Nucleus accumbens (tissue), 56 donors: ENCODE measurements around the gene KLHL1.

Source experiments
- DNase-seq, 56 donors: peaks; one replicate each; lab custom pipeline; 2025; lab: John Stamatoyannopoulos, UW

Gene KLHL1

GRCh38 chr13:70016116-70016515, 92.1 kb downstream of the KLHL1 start:
- no peak for DNase-seq

- DNase-seq, result no peak
Measured at GRCh38 chr13:70014337-70014736, 93.9 kb downstream of the KLHL1 start.

GRCh38 chr13:69999875-70000274, 108.4 kb downstream of the KLHL1 start:
- DNase-seq, result no peak

- DNase-seq, result no peak
Measured at GRCh38 chr13:69997061-69997460, 111.2 kb downstream of the KLHL1 start.

- DNase-seq, result no peak
Measured at GRCh38 chr13:69980799-69981198, 127.5 kb downstream of the KLHL1 start.

GRCh38 chr13:69975496-69975895, 132.8 kb downstream of the KLHL1 start:
- DNase-seq, result no peak

GRCh38 chr13:69970520-69970919, 137.7 kb downstream of the KLHL1 start:
- DNase-seq, result peak in 3 of 56 donors; percentile 1 to 3 (median 1)

- no peak for DNase-seq
Measured at GRCh38 chr13:69959046-69959445, 149.2 kb downstream of the KLHL1 start.

- DNase-seq, result no peak
Measured at GRCh38 chr13:69956839-69957238, 151.4 kb downstream of the KLHL1 start.

- no peak for DNase-seq
Measured at GRCh38 chr13:69956349-69956748, 151.9 kb downstream of the KLHL1 start.

GRCh38 chr13:69955271-69955670, 153.0 kb downstream of the KLHL1 start:
- DNase-seq, result no peak

GRCh38 chr13:69951412-69951811, 156.8 kb downstream of the KLHL1 start:
- DNase-seq, result no peak

- DNase-seq, result no peak
Measured at GRCh38 chr13:69950160-69950559, 158.1 kb downstream of the KLHL1 start.

- no peak for DNase-seq
Measured at GRCh38 chr13:69948016-69948415, 160.2 kb downstream of the KLHL1 start.

- no peak for DNase-seq
Measured at GRCh38 chr13:69947582-69947981, 160.7 kb downstream of the KLHL1 start.

GRCh38 chr13:69946511-69946910, 161.7 kb downstream of the KLHL1 start:
- DNase-seq, result no peak

- DNase-seq, result no peak
Measured at GRCh38 chr13:69935043-69935442, 173.2 kb downstream of the KLHL1 start.

GRCh38 chr13:69928262-69928661, 180.0 kb downstream of the KLHL1 start:
- no peak for DNase-seq

GRCh38 chr13:69921156-69921555, 187.1 kb downstream of the KLHL1 start:
- DNase-seq, result no peak

- no peak for DNase-seq
Measured at GRCh38 chr13:69912630-69913029, 195.6 kb downstream of the KLHL1 start.

GRCh38 chr13:69910800-69911199, 197.5 kb downstream of the KLHL1 start:
- no peak for DNase-seq

- no peak for DNase-seq
Measured at GRCh38 chr13:69904784-69905183, 203.5 kb downstream of the KLHL1 start.

- DNase-seq, result no peak
Measured at GRCh38 chr13:69903081-69903480, 205.2 kb downstream of the KLHL1 start.

- no peak for DNase-seq
Measured at GRCh38 chr13:69882451-69882850, 225.8 kb downstream of the KLHL1 start.
